Stimulated activated CD8-positive, alpha-beta memory T cell treated with anti-CD3 and anti-CD28 coated beads, Interleukin-4, amount 100 ng/mL, for 4 hours (primary cell): Measurements from ENCODE around the gene CRIP2.

Source experiments
- DNase-seq, 2 donors: peaks; one replicate each; pipeline ENCODE4 v3.0.0-alpha.2; 2020; ENCODE audit warnings: low read depth in 2 of 2, low spot score in 1 of 2

The CRIP2 gene

DNA sequence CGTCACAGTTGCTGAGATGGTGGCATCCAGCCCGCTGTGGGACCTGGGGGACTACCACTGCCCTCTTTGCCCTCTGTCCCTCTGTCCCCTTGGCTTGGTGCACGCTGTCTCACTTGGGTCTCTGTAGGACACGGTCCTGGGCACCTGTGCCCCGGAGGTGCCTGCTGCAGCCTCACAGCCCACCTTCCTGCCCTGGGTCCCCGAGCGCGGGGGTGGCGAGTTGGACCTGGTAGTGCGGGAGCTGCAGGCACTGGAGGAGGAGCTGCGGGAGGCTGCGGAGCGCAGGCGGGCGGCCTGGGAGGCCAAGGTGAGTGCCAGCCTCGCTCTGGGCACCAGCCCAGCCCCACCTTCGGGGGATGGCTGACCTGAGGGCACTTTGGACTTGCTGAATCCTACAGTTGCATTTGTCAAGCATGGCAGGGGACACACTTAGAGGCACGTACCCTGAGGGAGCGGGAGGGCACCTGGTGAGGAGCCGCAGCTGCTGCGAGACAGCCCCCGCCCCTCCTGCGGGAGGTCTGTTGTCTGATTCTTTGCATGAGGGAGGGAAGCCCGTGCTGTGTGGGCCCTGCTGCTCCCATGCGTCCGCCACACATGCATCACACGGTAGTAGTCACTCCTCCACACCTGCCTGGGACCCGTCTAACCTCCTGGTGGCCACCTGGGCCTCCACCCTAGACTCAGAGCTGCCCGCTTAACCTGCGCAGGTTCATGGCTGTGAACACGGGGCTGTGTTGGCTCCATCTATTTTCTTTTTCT lies 23.2 kb downstream of the CRIP2 start:
- no peak for DNase-seq

DNA sequence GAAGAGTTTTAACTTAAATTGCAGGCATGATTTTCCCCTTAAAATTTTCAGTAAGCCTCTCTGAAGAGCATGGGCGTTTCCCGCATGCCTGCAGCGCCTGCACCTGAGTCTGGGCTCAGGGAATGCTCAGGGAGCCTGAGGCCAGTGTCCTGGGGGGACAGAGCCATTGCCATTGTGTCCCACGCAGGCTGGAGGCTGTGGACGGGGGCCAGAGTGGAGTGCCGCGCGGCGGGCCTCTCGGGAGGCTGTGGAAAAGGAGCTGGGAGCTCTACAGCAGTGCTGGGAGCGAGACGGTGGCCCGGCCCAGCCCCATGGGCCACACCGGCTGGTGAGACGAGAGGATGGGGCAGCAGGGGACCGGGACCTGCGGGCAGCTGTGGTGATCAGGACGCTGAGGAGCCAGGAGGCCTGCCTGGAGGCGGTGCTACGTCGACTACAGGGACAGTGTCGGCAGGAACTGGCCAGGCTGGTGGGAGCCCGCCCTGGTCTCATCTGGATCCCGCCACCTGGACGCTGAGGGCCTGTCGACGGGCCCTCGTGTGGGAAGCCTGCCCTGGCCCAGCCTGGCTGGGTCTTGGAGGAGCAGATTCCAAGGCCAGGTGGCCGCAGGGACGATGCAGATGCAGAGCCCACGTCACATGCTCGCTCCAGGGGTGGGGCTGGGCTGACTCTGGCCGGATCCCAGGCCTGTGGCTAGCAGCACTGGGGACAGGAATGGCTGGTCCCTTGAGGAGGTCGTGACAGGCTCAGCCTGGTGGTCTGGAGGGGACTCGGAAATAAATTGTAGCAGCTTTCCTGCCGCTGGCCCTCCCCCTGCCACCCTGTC lies 24.0 kb downstream of the CRIP2 start:
- no peak for DNase-seq

DNA sequence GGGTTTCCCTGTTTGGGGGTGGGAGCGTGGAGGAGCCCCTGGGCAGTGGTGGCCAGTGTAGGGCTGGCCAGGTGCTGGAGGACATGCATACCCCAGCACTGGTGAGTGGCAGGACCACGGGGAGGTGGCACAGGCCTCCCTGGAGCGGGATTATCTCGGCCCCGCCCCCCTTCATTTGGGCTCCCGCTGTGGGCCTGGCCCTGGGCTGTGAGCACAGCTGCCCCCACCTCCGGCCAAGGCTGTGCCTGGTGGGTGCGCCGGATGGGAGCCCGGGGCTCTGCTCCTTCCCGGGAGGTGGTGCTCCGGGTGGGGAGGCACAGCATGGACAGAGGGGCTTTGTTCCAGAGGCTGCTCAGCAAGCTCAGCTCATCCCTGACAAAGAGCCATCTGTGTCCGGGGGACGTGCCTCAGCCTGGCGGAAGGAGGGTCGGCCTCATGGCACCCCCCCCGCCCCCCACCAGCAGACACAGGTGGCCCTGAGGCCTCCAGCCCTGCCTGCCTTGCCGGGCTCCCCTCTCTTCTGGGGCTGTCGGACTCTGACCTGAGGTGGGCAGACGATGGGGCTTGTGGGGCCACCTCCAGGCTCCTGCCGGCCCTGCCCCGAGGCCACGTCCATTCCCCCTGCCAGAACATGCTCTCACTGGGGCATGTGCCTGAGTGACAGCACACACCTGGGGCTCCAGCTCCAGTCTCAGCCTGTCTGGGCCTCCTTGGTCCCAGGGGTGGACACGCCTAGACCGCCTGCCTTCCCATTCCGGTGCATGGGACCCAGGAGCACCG lies 24.8 kb downstream of the CRIP2 start:
- DNase-seq, result no peak

DNA sequence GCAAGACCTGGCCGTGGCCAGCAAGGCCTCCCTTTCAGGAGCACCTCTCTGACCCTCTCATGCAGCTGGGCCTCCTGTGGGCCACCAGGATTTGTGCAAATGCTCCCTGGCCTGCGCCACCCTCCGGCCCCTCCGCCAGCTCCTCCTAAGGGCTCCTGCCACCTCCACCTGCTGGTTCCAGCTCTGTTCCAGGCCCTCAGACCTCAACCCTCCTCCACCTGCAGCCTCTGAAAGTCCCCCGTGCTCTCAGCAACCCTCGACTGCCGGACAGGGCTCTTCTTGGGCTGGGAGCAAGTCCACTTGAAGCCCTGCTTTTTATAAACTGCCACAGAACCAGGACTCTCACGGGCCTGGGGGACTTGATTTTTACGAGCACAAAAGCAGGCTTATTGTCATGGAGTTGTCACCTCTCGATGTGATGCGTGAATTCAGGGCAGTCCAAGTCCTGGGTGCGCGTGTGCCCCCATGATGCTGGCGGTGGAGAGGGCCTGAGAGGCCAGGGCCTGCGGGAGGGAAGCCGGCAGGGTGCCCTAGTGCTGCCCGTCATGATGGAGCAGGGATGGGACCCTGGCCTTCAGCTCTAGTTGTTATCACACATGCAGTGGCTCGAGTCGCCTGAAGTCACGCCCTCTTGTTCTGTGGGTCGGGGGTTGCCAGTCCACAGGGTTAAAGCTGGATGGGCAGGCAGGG lies 25.6 kb downstream of the CRIP2 start:
- DNase-seq, result no peak

DNA sequence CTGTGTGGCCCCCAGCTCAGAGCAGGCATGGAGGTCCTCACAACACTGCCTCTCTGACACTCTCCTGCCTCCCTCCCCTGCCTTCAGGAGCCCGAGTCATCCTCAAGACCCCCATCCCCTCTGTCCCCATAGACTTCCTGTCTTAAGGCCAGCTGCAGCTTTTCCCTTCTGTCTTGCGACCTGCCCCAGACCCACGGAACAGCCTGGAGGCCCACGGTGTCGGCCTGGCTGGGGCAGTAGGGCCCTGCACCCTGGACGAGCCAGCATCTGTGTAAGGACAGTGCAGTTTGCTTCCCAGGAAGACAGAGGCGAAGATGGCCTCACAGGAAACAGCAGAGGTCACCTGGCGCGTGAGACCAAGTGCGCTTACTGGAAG lies 26.1 kb downstream of the CRIP2 start:
- no peak for DNase-seq

DNA sequence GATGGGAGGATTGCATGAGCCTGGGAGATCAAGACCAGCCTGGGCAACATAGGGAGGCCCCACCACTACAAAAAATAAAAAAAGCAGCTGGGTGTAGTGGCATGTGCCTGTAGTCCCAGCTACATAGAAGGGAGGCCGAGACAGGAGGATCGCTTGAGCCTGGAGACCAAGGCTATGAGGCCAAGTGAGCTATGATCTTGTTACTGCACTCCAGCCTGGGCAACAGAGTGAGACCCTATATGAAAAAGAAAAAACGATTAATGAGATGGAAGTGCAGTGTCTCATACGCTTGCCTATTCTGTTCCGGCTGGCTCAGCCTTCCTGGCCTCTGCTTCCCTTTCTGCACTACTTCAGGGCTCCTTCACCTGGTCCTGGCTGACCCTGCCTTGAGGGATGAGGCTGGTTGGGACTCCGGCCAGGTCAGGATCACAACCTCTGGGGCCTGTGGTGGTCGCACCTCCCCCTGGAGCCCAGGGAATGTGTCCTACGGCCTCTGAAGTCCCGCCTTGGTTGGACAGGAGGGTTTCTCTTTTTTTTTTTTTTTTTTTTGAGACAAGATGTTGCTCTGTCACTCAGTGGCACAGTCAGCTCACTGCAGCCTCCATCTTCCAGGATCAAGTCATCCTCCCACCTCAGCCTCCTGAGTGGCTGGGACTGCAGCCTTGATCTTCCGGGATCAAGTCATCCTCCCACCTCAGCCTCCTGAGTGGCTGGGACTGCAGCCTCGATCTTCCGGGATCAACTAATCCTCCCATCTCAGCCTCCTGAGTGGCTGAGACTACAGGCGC lies 27.1 kb downstream of the CRIP2 start:
- DNase-seq, result no peak

DNA sequence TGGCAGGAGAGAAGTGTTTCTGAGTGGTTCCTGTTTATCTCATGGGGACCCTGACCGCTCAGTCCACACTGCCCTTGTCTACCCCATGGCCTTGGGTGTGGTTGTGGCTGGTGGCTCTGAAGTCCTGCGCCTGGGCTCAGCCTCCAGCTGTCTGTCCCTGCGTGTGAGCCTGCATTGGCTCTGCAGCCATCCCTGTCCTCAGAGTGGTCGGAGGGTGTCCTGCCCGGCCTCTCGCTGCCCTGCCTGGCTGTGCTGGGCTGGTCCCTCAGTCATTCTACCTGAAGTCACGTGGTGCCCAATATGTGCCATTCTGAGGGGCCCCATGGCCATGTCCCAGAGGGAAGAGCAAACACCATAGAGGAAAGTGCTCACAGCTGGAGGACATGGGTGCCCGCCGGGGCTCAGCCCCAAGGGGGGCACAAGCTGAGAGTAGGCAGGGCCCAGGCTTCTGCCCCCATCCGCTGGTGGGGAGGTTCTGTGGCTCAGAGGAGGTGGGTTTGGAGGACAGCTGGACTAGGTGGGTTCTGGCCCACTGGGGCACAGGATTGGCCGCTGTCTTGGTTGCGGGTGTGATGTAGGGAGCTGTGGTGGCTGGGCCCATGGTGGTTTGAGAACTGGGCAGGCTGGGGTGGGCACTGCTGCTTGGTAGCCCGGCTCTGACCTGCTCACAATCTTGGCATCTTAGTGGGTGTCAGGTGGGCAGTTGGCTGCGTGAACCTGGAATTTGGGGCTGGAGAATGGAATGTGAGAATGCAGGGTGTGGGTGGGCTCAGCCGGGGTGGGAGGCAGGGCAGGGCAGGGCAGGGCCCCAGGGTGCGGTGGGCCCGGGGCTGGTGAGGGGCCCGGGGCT lies 28.1 kb downstream of the CRIP2 start:
- DNase-seq, result no peak

DNA sequence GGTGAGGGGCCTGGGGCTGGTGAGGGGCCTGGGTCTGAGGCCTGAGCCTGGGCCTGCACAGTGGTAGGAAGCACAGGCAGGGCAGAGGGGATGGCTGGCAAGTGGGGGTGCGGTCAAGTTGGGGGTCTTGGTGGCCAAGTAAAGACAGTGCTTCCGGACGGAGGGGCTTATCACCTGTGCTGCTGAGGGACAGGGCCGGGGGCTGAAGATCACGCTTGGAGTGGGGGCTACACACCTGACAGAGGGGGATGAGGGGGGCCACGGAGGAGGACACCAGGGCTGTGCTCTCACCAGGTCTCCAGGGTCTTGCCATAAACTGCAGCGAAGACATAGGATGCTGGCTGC lies 28.6 kb downstream of the CRIP2 start:
- DNase-seq, result no peak

DNA sequence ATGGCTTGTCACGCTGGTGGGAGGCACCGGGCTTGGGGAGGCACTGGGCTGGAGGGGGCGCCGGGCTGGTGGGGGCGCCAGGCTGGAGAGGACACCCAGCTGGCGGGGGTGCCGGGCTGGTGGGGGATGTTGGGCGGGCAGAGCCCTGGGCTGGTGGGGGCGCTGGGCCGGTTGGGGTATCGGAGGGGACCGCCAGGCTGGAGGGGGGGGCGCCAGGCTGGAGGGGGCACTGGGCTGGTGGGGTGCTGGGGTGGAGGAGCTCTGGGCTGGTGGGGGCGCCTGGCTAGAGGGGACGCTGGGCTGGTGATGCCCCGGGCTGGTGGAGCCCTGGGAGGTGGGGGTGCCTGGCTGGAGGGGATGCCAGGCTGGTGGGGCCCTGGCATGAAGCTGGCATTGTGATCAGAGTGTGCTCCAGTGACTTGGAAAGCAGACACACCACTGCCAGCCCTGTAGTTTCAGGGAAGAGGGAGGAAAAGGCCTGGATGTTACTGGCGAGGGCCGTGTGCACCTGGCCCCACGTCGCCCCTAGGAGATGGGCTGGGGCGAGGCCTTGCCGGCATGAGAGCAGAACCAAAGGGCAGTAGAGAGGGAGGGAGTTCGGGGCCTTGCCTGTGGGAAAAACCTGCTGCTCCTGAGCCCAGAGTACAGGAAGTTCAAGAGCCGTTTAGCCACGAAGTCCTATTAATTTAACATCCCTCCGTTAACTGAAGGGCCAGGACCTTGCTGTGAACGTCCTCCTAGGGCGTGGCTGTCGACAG lies 29.5 kb downstream of the CRIP2 start:
- no peak for DNase-seq

DNA sequence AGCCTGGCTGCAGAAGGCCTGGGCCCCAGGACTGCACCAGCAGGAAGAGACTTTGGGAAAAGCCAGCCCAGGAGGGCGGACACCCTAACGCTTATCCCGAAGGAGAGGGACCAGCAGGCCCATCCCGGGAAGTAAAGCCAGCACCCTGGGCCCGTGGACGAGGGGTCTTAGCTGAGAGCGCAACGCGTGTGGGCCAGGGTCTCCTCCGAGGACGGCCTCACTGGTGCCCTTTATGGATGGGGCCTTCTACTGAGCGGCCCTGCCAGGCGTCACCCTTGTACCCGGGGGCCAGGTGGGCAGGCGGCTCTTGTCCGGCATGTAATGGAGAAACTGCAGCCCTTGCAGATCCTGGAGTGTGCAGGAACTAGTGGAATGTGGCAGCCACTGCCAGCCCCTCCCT lies 30.5 kb downstream of the CRIP2 start:
- DNase-seq, result no peak

DNA sequence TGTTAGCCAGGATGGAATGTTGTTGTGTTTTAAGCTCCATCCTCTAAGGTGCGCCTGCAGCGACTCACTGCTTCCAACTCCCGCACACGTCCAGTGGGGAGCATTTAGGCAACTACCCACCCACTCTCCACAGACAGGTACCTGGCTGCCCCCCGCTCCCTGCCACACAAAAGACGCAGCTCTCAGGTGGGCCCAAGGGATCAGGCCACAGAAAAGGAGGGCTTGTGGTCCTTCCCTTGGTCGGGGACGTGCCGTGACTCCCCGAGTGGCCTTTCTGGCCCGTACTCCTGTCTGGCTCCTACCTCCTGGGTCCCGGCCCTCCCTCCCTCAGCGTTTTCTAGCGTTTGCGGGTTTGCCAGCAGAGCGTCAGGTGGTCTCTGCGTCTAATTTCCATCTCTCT lies 32.6 kb downstream of the CRIP2 start:
- DNase-seq, result no peak

DNA sequence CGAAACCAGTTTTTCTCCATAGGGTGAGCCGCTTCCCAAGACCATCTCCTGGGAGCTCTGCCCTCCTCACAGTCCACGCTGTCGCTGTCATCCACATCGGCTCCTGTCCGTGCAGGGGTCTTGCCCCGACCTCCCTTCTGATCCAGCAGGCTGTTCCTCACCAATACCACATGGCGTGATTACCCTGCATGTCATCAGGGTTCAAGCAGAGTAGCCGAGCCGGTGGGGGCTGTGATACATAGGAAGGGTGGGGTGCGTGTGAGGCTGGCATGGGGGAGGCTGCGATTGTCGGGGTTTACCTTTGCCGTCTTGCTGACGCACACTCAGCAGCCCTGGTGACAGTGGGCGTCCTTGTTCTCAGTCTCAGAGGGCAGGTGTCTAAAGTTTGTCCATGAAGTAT lies 33.4 kb downstream of the CRIP2 start:
- DNase-seq, result no peak

DNA sequence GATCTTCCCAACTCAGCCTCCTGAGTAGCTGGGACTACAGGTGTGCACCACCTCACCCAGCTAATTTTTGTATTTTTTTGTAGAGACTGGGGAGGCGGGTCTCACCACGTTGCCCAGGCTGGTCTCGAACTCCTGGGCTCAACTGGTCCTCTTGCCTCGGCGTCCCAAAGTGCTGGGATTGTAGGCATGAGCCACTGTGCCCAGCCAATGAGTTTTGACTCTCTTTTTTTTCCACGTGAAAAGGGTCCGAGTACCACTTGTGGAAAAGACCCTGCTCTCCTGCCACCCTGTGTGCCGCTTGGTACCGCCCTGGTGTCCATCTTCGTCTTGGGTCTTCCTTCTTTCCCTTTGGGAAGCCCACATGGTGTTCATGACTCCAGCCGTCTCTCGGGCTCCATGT lies 34.0 kb downstream of the CRIP2 start:
- DNase-seq, result no peak

DNA sequence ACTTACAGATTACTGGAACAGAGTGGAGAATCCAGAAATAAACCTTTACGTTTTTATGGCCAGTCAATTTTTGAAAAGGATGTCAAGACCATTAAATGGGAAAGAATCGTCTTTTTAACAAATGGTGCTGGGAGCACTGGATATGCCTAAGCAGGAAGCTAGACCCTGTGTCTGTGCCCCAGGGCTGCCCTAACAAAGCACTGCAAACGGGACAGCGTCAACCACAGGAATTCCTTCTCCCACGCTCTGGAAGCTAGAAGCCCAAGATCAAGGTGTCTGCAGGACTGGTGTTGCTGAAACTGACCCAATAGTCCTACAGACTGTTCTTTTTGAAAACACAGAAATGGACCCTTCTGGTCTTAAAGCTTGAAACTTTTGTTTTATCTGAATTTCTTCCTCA lies 42.5 kb downstream of the CRIP2 start:
- no peak for DNase-seq

DNA sequence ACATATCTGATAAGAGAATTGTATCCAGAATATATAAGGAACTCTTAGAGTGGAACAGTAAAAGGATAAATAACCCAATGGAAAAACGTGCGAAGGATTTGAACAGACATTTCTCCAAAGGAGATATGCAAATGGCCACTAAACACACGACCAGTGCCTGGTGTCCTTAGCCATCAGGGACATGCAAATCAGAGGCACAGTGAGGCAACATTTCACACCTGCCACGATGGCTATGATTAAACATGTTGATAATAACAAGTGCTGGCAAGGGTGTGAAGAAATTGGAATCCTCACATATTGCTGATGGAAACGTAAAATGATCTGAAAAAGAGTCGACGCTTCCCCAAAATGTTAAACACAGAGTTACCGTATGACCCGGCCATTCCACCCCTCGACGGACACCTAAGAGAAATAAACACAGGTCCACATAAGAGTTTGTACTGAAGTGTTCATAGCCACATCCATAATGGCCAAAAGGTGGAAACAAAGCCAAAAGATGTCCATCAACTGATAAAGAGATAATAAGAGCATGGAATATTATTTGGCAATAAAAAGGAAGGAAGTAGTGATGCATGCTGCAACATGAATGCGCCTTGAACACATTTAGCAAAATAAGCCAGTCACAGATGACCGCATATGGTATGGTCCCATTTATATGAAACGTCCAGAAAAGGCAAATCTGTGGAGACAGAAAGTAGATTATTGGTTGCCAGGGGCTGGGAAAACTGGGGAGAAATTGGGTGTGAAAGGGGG lies 45.5 kb downstream of the CRIP2 start:
- no peak for DNase-seq

DNA sequence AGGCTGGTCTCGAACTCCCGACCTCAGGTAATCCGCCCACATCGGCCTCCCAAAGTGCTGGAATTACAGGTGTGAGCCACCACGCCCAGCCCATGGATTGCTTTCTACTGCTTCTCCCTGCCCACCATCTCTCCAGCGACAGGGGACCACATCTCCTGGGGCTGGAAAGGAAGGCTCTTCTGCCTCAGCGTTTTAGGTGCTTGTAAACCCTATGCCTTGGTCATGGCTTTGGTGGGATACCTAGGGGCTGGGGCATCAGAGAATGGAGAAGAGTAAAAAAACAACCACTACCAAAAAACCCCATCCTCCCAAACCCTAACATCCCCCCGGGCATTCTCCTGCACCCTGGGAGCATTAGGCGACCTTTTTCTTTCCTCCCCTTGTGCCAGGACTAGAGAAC lies 50.7 kb downstream of the CRIP2 start:
- DNase-seq, result no peak

DNA sequence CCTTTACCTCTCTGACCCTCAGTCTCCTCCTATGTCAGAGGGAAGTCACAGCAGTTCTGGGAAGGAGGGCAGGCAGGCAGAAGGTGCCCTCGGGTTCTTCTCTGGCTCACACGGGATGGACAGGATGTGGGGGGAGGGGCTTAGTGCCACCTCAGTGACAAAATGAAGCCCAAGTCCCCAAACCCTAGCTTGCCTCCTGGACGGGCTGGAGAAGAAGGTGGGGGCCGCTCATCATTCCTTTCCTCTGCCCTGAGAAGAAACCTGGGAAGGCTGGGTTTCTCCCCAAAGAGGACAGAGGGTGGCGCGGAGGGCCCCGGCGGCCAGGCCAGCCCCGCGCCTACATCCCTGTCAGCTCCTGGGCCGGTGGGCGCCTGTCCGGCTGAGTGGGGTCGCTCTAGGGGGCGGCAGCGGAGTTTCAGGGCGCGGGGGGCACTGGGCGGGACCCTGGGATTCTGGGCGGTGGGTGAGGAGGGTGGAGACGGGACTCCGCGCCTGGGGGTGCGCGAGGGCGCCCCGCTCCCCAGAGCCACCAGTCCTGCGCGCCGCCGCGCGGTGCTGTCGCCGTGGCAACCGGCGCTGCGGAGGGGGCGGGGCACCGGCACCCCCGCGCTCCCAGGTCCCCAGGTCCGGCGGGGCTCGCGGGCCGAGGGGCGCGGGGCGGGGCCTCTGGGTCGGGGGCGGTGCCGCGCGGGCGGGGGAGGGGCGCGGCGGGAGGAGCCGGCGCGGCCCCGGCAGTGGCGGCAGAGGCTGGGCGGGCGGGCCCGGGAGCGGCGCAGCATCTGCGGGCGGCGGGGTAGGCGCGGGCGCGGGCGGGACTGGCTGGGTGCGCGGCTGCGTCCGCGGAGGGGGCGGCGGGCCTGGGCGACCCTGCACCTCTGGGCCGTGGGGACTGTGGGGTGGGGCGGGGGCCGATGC lies 51.5 kb downstream of the CRIP2 start, which contains the start of gene TMEM121:
Gene TMEM121 (plus strand): TSS at position 723 of the 915 bp plus-strand sequence. CDS start 2,252 bp downstream, outside the sequence.
- DNase-seq, result no peak
